HG02938 (cell line): ENCODE data around the gene DDX49.
"Not testable (repeated sequence)": the region's sequence is repeated elsewhere in the genome, so short reads cannot be mapped to it uniquely, and the experiment has no call there.

Experiments
- ATAC-seq: cut with Tn5 transposase; IDR thresholded peaks from one replicate; pipeline ENCODE4 v1.9.1; 2021; ENCODE audit warnings: mild to moderate bottlenecking, moderate library complexity; ENCODE audit not compliant: unreplicated experiment

Gene DDX49

GRCh38 chr19:18895038-18895823 lies 24.3 kb upstream of the DDX49 start:
- no peak for ATAC-seq

GRCh38 chr19:18895824-18896341 lies 23.6 kb upstream of the DDX49 start, which contains the start of gene CERS1:
Gene CERS1, minus strand, starts transcription at chr19:18896158. Its CDS starts 86 bp downstream, at chr19:18896072.
- no peak for ATAC-seq

GRCh38 chr19:18896421-18896841 lies 23.1 kb upstream of the DDX49 start:
- no peak for ATAC-seq

GRCh38 chr19:18897094-18898029 lies 22.2 kb upstream of the DDX49 start:
- no peak for ATAC-seq

DNA sequence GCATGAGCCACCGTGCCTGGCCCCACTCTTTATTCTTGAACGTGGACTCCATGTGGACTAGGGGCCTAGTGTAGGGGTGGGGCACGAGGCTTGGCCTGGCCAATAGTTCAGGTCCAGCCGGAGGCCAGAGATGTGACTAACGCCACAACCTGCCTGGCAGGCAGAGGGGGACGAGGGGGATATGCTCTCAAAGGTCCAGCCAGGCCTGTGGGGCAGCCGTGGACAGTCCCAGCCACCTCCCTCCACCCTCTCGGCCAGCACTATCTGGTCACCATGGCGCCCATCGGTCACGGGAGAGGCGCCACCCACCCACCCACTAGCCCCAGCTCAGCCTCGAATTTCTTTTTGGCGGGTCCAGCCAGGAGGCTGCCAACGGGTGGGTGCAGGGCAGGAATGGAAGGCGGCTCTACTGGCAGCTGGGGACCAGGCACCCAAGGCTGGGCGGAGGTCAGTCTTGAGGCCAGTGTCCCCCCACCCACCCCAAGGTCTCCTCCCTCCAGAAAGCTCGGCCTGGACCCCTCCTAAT lies 21.4 kb upstream of the DDX49 start:
- ATAC-seq = no peak

- no peak for ATAC-seq
These were observed 20.7 kb upstream of the DDX49 start for GRCh38 chr19:18898607-18899408.

DNA sequence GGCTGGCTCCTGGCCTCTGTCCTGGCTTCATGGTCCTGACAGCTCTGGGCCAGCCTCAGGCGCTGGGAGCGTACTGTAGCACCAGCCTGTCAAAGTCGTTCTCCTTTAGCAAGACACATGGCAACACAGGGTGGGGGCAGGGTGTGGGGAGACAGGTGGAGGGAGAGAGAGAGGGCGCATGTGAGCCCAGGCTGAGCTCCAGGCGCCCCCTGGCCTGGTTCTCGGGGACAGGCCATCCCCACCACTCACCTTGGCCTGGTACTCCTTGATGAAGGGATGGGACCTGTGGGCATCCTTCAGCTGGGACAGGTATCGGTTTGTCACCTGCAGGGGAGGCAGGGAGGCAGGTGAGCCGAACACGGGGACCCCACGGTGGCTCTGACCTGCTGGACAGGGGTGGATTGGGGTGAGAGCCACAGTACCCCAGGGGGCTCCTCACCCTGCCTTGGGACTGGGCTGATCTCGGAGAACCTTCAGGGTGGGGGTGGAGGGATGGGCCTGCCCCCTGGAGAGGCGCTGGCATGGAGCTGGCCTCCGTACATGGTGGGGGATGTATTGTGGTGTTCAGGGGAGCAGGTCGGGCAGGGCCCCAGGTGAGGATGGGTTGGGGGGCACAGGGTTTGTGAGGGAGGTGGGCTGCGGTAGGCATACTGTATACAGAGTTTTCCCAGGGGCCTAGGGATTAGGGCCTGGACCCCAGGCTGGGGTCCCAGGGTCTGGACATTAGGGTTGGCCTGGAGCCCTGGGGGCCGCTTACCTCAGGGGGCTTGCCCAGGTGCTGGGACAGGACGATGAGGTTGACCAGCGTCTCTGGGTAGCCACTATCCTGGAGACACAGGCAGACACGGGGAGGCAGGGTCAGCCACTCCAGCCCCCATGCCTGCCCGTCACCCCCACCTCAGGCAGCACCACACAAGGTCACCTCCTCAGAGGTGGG lies 19.6 kb upstream of the DDX49 start:
- ATAC-seq = no peak

DNA sequence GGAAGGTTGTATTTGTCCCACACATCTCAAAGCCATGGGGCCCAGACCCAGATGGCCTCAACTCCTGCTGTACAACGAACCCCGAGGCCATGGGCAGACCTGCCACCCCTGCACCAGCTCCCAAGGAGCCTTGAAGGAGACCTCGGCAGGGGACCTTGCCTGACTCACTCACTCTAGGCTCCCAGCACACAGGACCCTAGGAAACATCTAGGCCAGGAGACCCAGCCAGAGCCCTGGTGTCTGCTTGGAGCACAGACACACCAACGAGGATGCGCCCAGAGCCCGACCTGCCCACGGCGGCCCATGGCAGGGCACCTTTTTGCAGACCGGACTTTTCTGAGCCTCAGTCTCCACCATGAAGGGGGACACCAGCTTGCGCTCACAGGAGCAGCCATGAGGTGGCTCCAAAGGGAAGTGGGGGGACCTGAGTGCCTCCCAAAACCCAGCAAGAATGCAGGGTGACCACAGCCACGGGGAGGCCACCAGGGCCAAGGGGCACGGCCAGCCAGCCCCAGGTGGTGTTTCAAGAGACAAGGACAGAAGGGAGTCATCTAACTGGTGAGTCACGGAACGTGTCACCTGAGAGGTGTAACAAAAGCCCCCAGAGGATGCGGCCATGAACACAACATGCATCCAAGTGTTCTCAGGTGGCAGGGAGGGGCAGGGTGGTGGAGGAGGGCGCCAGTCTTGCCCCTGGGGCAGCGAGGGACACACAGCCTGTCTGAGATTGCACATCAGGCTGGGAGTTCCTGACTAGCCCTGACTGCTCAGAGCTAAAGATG lies 18.6 kb upstream of the DDX49 start:
- no peak for ATAC-seq

GRCh38 chr19:18901491-18901890 lies 18.0 kb upstream of the DDX49 start:
- no peak for ATAC-seq

- ATAC-seq = not testable (repeated sequence)
These were observed 17.0 kb upstream of the DDX49 start for GRCh38 chr19:18902519-18902918.

- no peak for ATAC-seq
These were observed 16.1 kb upstream of the DDX49 start for GRCh38 chr19:18903156-18904037.

- ATAC-seq = no peak
These were observed 15.0 kb upstream of the DDX49 start for GRCh38 chr19:18904334-18905057.

GRCh38 chr19:18905058-18905456 lies 14.5 kb upstream of the DDX49 start:
- ATAC-seq = no peak

DNA sequence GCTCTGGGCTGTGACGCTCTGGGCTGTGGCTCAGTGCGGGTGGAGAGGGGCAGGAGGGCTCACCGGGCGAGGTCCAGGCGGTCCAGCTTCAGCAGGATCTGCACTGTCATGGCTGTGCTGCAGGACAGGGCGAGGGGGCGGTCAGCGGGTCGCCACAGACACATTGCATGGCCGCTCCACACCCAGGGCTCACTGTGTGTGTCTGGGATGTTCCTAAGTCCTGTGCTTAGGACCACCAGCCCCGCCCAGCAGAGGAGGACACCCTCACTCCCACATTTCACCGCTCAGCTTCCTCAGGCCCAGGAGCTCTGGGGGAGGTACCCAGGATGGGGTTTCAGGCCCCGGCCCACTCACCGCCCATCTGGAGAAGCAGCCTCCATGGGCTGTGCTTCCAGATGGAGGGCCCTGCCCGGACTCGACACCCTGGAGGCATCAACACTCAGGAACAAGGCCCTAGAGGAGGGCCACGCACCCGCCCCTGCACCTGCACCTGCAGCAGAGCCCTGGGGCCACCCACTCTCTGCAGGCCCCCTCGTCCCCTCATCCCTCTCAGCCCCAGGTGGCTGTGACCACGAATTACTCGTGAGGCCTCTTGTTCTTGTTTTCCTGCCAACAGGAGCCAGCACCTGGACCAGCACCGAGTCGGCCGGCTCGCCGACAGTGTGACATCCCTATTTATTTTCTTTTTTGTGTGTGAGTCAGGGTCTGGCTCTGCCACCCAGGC lies 13.8 kb upstream of the DDX49 start:
- ATAC-seq = no peak

GRCh38 chr19:18906605-18907519 lies 12.7 kb upstream of the DDX49 start:
- ATAC-seq = no peak
